ENCODE results near the gene GEMIN2. TPM values are rescaled to one million over a fixed set of nuclear protein-coding genes. Genes with fewer than 3 reads are reported as not detected.

GEMIN2 gene
- total RNA-seq, 2 experiments from 2014 or later = 23.1 to 24.9 TPM

DNA sequence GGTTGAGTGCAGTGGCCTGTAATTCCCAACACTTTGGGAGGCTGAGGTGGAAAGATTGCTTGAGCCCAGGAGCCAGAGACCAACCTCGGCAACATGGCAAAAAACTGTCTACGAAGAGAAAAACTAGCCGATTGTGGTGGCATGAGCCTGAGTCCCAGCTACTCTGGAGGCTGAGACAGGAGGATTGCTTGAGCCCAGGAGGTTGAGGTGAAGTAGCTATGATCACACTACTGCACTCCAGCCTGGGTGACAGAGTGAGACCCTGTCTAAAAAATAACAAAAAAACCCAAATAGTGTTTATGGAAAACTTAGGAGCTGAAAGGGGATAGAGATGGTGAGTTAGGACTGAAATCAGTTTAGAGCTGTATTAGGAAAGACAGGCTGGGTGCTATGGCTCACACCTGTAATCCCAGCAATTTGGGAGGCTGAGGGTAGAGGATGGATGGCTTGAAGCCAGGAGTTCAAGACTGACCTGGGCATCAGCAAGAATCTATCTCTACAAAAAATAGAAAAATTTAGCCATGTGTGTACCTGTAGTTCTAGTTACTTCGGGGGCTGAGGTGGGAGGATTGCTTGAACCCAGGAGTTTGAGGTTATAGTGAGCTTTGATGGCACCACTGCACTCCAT lies 70.6 kb downstream of the GEMIN2 start:
- DNase-seq (no peak), ATAC-seq (ENCODE audit: low read depth) (no peak)
- H3K4me3 Mint-ChIP-seq = no peak overlapping the region
- H3K9me3 Mint-ChIP-seq = no peaks in the 10 kb centered on the region
- peaks cover 13% of the 10 kb centered on the region for H3K4me1 Mint-ChIP-seq
- POLR2A ChIA-PET = interaction anchor here (1.0 to 1.6 kb wide), 5 partner anchors 10 to 45 kb away, joined by 3 to 6 read pairs (median 4); partner anchors contain the start of genes PNN and TRAPPC6B
- no peaks in the 10 kb centered on the region for H3K27me3 Mint-ChIP-seq
- H3K36me3 Mint-ChIP-seq = peaks cover 31% of the 10 kb centered on the region
- no peak overlapping the region for H3K27ac Mint-ChIP-seq

DNA sequence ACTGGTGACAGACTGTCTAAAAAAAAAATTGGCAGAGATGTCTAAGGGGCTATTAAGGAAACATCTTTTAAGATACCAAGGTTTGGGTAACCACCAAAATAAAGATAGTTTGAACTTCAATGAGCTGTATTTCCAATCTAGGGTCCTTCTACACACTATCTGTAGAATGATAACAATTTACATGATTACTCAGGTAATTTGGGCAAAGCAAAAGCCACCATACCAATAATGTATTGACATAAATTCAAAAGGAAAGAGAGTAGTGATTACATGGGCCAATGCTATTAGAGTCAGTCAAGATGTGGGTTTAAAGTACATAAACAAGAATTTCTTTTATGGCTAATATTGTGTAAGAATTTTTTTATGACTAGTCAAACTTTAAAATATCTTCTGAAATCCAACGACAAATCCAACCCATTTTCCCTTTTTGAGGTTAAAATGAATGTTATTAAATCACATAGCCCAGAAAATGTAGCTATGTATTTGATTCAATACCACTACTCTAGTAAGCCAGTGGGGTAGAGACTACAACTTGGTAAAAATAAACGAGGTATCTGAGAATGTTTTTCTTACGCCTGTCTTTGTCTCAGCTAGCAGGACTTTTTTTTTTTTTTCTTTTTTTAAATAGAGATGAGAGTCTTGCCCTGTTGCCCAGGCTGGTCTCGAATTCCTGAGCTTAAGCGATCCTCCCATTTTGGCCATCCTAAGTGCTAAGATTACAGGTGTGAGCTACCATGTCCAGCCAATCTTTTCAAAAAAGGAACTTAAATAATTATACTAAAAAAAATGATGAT lies 71.3 kb downstream of the GEMIN2 start:
- Mint-ChIP-seq H3K9me3 (no peaks in the 10 kb centered on the region), H3K4me3 (no peak overlapping the region), H3K27ac (no peak overlapping the region), H3K36me3 (peaks cover 29% of the 10 kb centered on the region), H3K4me1 (peaks cover 11% of the 10 kb centered on the region), H3K27me3 (no peaks in the 10 kb centered on the region)
- ATAC-seq (ENCODE audit: low read depth) = no peak
- DNase-seq = no peak
- POLR2A ChIA-PET = interaction anchor here (1.0 to 1.6 kb wide), 5 partner anchors 10 to 44 kb away, joined by 3 to 6 read pairs (median 4); partner anchors contain the start of genes PNN and TRAPPC6B

Other genes with a start within 250 kb of the GEMIN2 start
- 10 to 100 TPM; 66.2 to 66.8 TPM for gene SEC23A, start 11.1 kb upstream of the GEMIN2 start, total RNA-seq
- gene TRAPPC6B, start 56.0 kb downstream of the GEMIN2 start, total RNA-seq = 10 to 100 TPM; 30.9 to 34.3 TPM
- gene PNN, start 60.9 kb downstream of the GEMIN2 start, total RNA-seq = 100 to 1,000 TPM; 105 TPM
- 10 to 100 TPM; 23.2 to 24.4 TPM for gene MIA2, start 119.6 kb downstream of the GEMIN2 start, total RNA-seq

Data from activated naive CD8-positive, alpha-beta T cell treated with anti-CD3 and anti-CD28 coated beads, Interleukin-2, amount 10 ng/mL, durations not matched to agents 7 days and 5 days (primary cell).